ENCODE measurements around the gene AGAP1. TPM values are rescaled to one million over a fixed set of nuclear protein-coding genes. Genes with fewer than 3 reads are reported as not detected.

AGAP1 gene
- total RNA-seq, 1 experiment from 2014 or later: 56.4 TPM

- Mint-ChIP-seq H3K9me3 (ENCODE audit: low read depth, unreplicated experiment) (peaks cover 3% of the 10 kb centered on the region), H3K27me3 (ENCODE audit: unreplicated experiment) (no peaks in the 10 kb centered on the region), H3K27ac (ENCODE audit: unreplicated experiment) (no peak overlapping the region), H3K4me3 (ENCODE audit: low read depth, unreplicated experiment) (no peak overlapping the region), H3K36me3 (ENCODE audit: insufficient read depth, unreplicated experiment) (no peaks in the 10 kb centered on the region), H3K4me1 (ENCODE audit: low read depth, unreplicated experiment) (no peaks in the 10 kb centered on the region)
- no peak for TF ChIP-seq CTCF (IDR thresholded peaks at IDR 0.05; ENCODE audit: unreplicated experiment)
- no TSS peak for BruUV-seq (replicated peaks)
- no peak for DNase-seq
- intact Hi-C loops (cut with micrococcal nuclease; ENCODE audit: unreplicated experiment): no loop called here
- CTCF ChIA-PET: interaction anchor here (0.7 kb wide), 1 partner anchor 24 kb away, joined by 7 read pairs; no protein-coding TSS in a partner anchor
Measured at GRCh38 chr2:236054621-236055305, 560.9 kb downstream of the AGAP1 start.

- Mint-ChIP-seq H3K27me3 (ENCODE audit: unreplicated experiment) (no peaks in the 10 kb centered on the region), H3K4me1 (ENCODE audit: low read depth, unreplicated experiment) (no peaks in the 10 kb centered on the region), H3K27ac (ENCODE audit: unreplicated experiment) (no peak overlapping the region), H3K36me3 (ENCODE audit: insufficient read depth, unreplicated experiment) (no peaks in the 10 kb centered on the region), H3K9me3 (ENCODE audit: low read depth, unreplicated experiment) (peaks cover 3% of the 10 kb centered on the region), H3K4me3 (ENCODE audit: low read depth, unreplicated experiment) (no peak overlapping the region)
- BruUV-seq (replicated peaks): no TSS peak
- CTCF ChIA-PET: interaction anchor here (0.7 kb wide), 1 partner anchor 24 kb away, joined by 7 read pairs; no protein-coding TSS in a partner anchor
- DNase-seq: no peak
- no peak for TF ChIP-seq CTCF (IDR thresholded peaks at IDR 0.05; ENCODE audit: unreplicated experiment)
- intact Hi-C loops (cut with micrococcal nuclease; ENCODE audit: unreplicated experiment): no loop called here
Measured at GRCh38 chr2:236055471-236055870, 561.6 kb downstream of the AGAP1 start.

- Mint-ChIP-seq H3K4me1 (ENCODE audit: low read depth, unreplicated experiment) (no peaks in the 10 kb centered on the region), H3K36me3 (ENCODE audit: insufficient read depth, unreplicated experiment) (no peaks in the 10 kb centered on the region), H3K27ac (ENCODE audit: unreplicated experiment) (no peak overlapping the region), H3K9me3 (ENCODE audit: low read depth, unreplicated experiment) (peaks cover 3% of the 10 kb centered on the region), H3K4me3 (ENCODE audit: low read depth, unreplicated experiment) (no peak overlapping the region), H3K27me3 (ENCODE audit: unreplicated experiment) (no peaks in the 10 kb centered on the region)
- no peak for DNase-seq
- intact Hi-C loops (cut with micrococcal nuclease; ENCODE audit: unreplicated experiment): no loop called here
- no TSS peak for BruUV-seq (replicated peaks)
- TF ChIP-seq CTCF (IDR thresholded peaks at IDR 0.05; ENCODE audit: unreplicated experiment): no peak
- CTCF ChIA-PET: no interaction called here
Measured at GRCh38 chr2:236056141-236056540, 562.3 kb downstream of the AGAP1 start.

- Mint-ChIP-seq H3K36me3 (ENCODE audit: insufficient read depth, unreplicated experiment) (no peaks in the 10 kb centered on the region), H3K27ac (ENCODE audit: unreplicated experiment) (no peak overlapping the region), H3K4me1 (ENCODE audit: low read depth, unreplicated experiment) (no peaks in the 10 kb centered on the region), H3K27me3 (ENCODE audit: unreplicated experiment) (no peaks in the 10 kb centered on the region), H3K4me3 (ENCODE audit: low read depth, unreplicated experiment) (no peak overlapping the region), H3K9me3 (ENCODE audit: low read depth, unreplicated experiment) (peaks cover 3% of the 10 kb centered on the region)
- no peak for DNase-seq
- CTCF ChIA-PET: no interaction called here
- no peak for TF ChIP-seq CTCF (IDR thresholded peaks at IDR 0.05; ENCODE audit: unreplicated experiment)
- BruUV-seq (replicated peaks): no TSS peak
- intact Hi-C loops (cut with micrococcal nuclease; ENCODE audit: unreplicated experiment): no loop called here
Measured at GRCh38 chr2:236057375-236057774, 563.5 kb downstream of the AGAP1 start.

Measured in Calu3 (cell line).